Ishikawa (cell line): ENCODE data around the gene MITF.

ENCODE experiments used
- CEBPB ChIP-seq: IDR thresholded peaks from 2 replicates; pipeline ENCODE4 v1.6.1; 2012
- EGR1 ChIP-seq: IDR thresholded peaks from 2 replicates; pipeline ENCODE4 v1.6.1; 2012
- EP300 ChIP-seq: IDR thresholded peaks from 2 replicates; pipeline ENCODE4 v1.6.1; 2012; ENCODE audit warnings: borderline replicate concordance
- FOXM1 ChIP-seq: IDR thresholded peaks from 2 replicates; pipeline ENCODE4 v1.6.1; 2012; ENCODE audit warnings: low read depth, borderline replicate concordance
- NFIC ChIP-seq: IDR thresholded peaks from 2 replicates; pipeline ENCODE4 v1.6.1; 2012
- TEAD4 ChIP-seq: IDR thresholded peaks from 2 replicates; pipeline ENCODE4 v1.6.1; 2012
- TF ChIP-seq, protein P1 (sequence below): IDR thresholded peaks from 2 replicates; pipeline ENCODE4 v1.6.1; 2012
- TF ChIP-seq, protein P2 (sequence below): IDR thresholded peaks from 2 replicates; pipeline ENCODE4 v1.6.1; 2012; ENCODE audit warnings: low read depth, mild to moderate bottlenecking

DNA sequence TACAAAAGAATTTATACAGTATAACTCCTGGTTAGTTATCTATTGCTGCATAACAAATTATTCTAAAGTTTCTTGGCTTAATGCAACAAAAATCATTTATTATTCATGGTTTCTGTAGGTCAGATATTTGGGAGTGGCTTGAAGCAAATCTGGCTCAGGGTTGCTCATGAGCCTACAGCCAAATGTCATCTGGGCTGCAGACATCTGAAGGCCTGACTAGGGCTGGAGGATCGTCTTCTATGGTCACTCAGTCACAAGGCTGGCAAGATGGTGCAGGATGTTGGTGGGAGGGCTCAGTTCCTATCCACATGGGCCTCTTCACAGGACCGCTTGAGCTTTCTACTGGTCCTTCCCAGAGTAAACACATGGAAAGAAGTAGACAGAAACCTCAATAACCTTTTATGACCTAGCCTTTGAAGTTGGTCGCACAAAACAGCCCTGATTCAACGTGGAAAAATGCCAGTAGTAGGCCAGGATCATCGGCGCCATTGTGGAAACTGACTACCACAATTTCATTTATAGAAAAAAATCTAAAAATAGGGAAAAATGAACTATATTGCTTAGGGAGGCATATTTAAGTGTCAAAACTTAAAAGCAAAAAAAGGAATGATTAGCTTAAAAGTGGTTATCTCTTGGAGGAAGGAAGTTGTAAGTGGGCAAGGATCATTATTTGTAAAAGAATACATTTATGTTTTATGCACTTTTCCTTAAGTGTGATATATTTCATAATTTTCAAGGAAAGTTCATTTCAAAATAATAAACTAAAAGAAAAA is 9.9 kb upstream of the MITF start:
- TF ChIP-seq EP300 (no peak), EGR1 (no peak), TEAD4 (no peak), CEBPB (no peak), NFIC (no peak), FOXM1 (no peak)
- TF ChIP-seq, protein P1, sequence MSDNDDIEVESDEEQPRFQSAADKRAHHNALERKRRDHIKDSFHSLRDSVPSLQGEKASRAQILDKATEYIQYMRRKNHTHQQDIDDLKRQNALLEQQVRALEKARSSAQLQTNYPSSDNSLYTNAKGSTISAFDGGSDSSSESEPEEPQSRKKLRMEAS: no peak
- TF ChIP-seq, protein P2, sequence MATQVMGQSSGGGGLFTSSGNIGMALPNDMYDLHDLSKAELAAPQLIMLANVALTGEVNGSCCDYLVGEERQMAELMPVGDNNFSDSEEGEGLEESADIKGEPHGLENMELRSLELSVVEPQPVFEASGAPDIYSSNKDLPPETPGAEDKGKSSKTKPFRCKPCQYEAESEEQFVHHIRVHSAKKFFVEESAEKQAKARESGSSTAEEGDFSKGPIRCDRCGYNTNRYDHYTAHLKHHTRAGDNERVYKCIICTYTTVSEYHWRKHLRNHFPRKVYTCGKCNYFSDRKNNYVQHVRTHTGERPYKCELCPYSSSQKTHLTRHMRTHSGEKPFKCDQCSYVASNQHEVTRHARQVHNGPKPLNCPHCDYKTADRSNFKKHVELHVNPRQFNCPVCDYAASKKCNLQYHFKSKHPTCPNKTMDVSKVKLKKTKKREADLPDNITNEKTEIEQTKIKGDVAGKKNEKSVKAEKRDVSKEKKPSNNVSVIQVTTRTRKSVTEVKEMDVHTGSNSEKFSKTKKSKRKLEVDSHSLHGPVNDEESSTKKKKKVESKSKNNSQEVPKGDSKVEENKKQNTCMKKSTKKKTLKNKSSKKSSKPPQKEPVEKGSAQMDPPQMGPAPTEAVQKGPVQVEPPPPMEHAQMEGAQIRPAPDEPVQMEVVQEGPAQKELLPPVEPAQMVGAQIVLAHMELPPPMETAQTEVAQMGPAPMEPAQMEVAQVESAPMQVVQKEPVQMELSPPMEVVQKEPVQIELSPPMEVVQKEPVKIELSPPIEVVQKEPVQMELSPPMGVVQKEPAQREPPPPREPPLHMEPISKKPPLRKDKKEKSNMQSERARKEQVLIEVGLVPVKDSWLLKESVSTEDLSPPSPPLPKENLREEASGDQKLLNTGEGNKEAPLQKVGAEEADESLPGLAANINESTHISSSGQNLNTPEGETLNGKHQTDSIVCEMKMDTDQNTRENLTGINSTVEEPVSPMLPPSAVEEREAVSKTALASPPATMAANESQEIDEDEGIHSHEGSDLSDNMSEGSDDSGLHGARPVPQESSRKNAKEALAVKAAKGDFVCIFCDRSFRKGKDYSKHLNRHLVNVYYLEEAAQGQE: no peak
